ENCODE results near the gene CEP128.

The CEP128 gene

DNA sequence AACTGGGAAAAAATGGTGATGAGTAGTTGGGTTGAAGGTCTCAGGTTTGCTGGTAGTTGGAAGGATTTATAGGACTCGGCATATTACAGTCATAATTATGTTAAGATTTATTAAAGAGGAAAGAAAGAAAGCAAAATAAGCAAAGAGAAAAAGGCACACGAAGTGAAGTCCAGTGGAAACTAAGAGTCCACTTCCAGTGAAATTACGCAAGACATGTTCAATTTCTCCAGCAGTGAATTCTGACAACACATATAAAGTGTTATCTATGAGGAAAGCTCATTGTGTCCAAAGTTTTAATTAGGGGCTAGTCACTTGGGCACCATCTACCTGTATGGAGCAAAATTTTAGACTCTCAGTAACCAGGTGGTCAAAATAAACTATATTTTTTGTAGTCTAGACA lies 143.3 kb downstream of the CEP128 start:
- H4K20me1 ChIP-seq (ENCODE audit: insufficient read depth, low read length), result no peaks in the 10 kb centered on the region
- H3K4me1 ChIP-seq (ENCODE audit: low read length), result 0 out of 2 replicates have a peak, but pooled peaks cover 2% of the 10 kb centered on the region
- TF ChIP-seq, protein P1, sequence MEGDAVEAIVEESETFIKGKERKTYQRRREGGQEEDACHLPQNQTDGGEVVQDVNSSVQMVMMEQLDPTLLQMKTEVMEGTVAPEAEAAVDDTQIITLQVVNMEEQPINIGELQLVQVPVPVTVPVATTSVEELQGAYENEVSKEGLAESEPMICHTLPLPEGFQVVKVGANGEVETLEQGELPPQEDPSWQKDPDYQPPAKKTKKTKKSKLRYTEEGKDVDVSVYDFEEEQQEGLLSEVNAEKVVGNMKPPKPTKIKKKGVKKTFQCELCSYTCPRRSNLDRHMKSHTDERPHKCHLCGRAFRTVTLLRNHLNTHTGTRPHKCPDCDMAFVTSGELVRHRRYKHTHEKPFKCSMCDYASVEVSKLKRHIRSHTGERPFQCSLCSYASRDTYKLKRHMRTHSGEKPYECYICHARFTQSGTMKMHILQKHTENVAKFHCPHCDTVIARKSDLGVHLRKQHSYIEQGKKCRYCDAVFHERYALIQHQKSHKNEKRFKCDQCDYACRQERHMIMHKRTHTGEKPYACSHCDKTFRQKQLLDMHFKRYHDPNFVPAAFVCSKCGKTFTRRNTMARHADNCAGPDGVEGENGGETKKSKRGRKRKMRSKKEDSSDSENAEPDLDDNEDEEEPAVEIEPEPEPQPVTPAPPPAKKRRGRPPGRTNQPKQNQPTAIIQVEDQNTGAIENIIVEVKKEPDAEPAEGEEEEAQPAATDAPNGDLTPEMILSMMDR (IDR thresholded peaks at IDR 0.05; ENCODE audit: low read depth, low read length), result no peak
- no peak for TF ChIP-seq EZH2phosphoT487 (IDR thresholded peaks at IDR 0.05; ENCODE audit: low read depth)
- H3K4me3 ChIP-seq (ENCODE audit: low read length), result no peak overlapping the region
- H3K9ac ChIP-seq (ENCODE audit: low read length), result no peak overlapping the region
- no peaks in the 10 kb centered on the region for H3K79me2 ChIP-seq (ENCODE audit: low read length)
- peaks cover 7% of the 10 kb centered on the region for H3K36me3 ChIP-seq (replicated peaks; ENCODE audit: low read depth, low read length)
- H3K9me3 ChIP-seq (ENCODE audit: insufficient read depth, low read length), result no peaks in the 10 kb centered on the region
- H2AFZ ChIP-seq (ENCODE audit: low read depth, low read length), result no peak overlapping the region
- H3K27ac ChIP-seq (ENCODE audit: low read length), result no peak overlapping the region
- no peaks in the 10 kb centered on the region for H3K27me3 ChIP-seq (ENCODE audit: low read depth, low read length)
- H3K4me2 ChIP-seq (ENCODE audit: low read length), result no peak overlapping the region

- no peaks in the 10 kb centered on the region for H3K27me3 ChIP-seq (ENCODE audit: low read depth, low read length)
- no peaks in the 10 kb centered on the region for H4K20me1 ChIP-seq (ENCODE audit: insufficient read depth, low read length)
- H3K36me3 ChIP-seq (replicated peaks; ENCODE audit: low read depth, low read length), result peaks cover 2% of the 10 kb centered on the region
- no peak overlapping the region for H3K4me3 ChIP-seq (ENCODE audit: low read length)
- H3K9ac ChIP-seq (ENCODE audit: low read length), result no peak overlapping the region
- no peak overlapping the region for H3K4me2 ChIP-seq (ENCODE audit: low read length)
- H3K79me2 ChIP-seq (ENCODE audit: low read length), result no peaks in the 10 kb centered on the region
- no peaks in the 10 kb centered on the region for H3K4me1 ChIP-seq (ENCODE audit: low read length)
- H2AFZ ChIP-seq (ENCODE audit: low read depth, low read length), result no peak overlapping the region
- H3K9me3 ChIP-seq (ENCODE audit: insufficient read depth, low read length), result no peaks in the 10 kb centered on the region
- H3K27ac ChIP-seq (ENCODE audit: low read length), result no peak overlapping the region
- TF ChIP-seq EZH2phosphoT487 (IDR thresholded peaks at IDR 0.05; ENCODE audit: low read depth), result no peak
- TF ChIP-seq, protein P1 (IDR thresholded peaks at IDR 0.05; ENCODE audit: low read depth, low read length), result no peak
Observed at GRCh38 chr14:80792771-80793170, 148.8 kb downstream of the CEP128 start.

GRCh38 chr14:80787876-80788275 lies 153.7 kb downstream of the CEP128 start:
- H3K9me3 ChIP-seq (ENCODE audit: insufficient read depth, low read length), result no peaks in the 10 kb centered on the region
- no peaks in the 10 kb centered on the region for H3K79me2 ChIP-seq (ENCODE audit: low read length)
- peaks cover 13% of the 10 kb centered on the region for H3K36me3 ChIP-seq (replicated peaks; ENCODE audit: low read depth, low read length)
- no peak overlapping the region for H3K9ac ChIP-seq (ENCODE audit: low read length)
- H3K27me3 ChIP-seq (ENCODE audit: low read depth, low read length), result no peaks in the 10 kb centered on the region
- no peaks in the 10 kb centered on the region for H4K20me1 ChIP-seq (ENCODE audit: insufficient read depth, low read length)
- no peak overlapping the region for H2AFZ ChIP-seq (ENCODE audit: low read depth, low read length)
- H3K4me3 ChIP-seq (ENCODE audit: low read length), result no peak overlapping the region
- H3K4me2 ChIP-seq (ENCODE audit: low read length), result no peak overlapping the region
- H3K4me1 ChIP-seq (ENCODE audit: low read length), result peaks cover 8% of the 10 kb centered on the region
- TF ChIP-seq, protein P1 (IDR thresholded peaks at IDR 0.05; ENCODE audit: low read depth, low read length), result no peak
- no peak for TF ChIP-seq EZH2phosphoT487 (IDR thresholded peaks at IDR 0.05; ENCODE audit: low read depth)
- no peak overlapping the region for H3K27ac ChIP-seq (ENCODE audit: low read length)

DNA sequence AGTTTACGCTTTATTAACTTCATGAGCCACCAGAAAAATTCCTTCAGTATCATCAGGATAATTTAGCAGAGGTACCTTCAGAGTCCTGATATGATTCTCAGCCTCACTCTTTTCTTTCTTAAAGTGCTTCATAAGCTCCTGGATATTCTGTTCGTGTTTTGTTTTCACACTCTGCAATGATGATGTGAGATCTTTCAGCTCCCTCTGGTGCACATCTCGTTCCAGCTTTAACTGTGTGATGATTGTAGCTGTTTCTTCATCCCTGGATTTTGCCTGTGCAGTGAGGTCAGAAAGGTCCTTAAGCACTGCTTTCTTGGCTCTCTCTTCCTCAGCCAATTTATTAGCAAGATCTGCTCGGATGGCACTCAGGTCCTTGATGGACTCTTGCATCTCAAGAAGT lies 156.7 kb downstream of the CEP128 start:
- Histone ChIP-seq H3K4me3 (ENCODE audit: low read length) (no peak overlapping the region), H3K36me3 (replicated peaks; ENCODE audit: low read depth, low read length) (peaks cover 11% of the 10 kb centered on the region), H3K27me3 (ENCODE audit: low read depth, low read length) (no peaks in the 10 kb centered on the region), H3K4me2 (ENCODE audit: low read length) (no peak overlapping the region), H3K27ac (ENCODE audit: low read length) (no peak overlapping the region), H3K79me2 (ENCODE audit: low read length) (no peaks in the 10 kb centered on the region), H2AFZ (ENCODE audit: low read depth, low read length) (no peak overlapping the region), H3K9me3 (ENCODE audit: insufficient read depth, low read length) (no peaks in the 10 kb centered on the region), H3K4me1 (ENCODE audit: low read length) (peaks cover 8% of the 10 kb centered on the region), H4K20me1 (ENCODE audit: insufficient read depth, low read length) (no peaks in the 10 kb centered on the region), H3K9ac (ENCODE audit: low read length) (no peak overlapping the region)
- no peak for TF ChIP-seq EZH2phosphoT487 (IDR thresholded peaks at IDR 0.05; ENCODE audit: low read depth)
- TF ChIP-seq, protein P1 (IDR thresholded peaks at IDR 0.05; ENCODE audit: low read depth, low read length), result no peak
